Left colon (tissue), 2 donors: Measurements from ENCODE around the gene HLTF. TPM values are rescaled to one million over a fixed set of nuclear protein-coding genes. Genes with fewer than 3 reads are reported as not detected.
A peak's percentile ranks its signal among the peaks of the same experiment; 100 is the strongest.
"Not testable (repeated sequence)": the region's sequence is repeated elsewhere in the genome, so short reads cannot be mapped to it uniquely, and the experiment has no call there.

Experiments
- ATAC-seq: fragments of 200-7000 bp; cut with Tn5 transposase; one replicate; pipeline ENCODE4 v1.9.1; 2020; ENCODE audit warnings: mild to moderate bottlenecking, moderate library complexity
- DNase-seq, 2 donors: peaks; one replicate each; pipeline ENCODE4 v3.0.0-alpha.2; 2020
- intact Hi-C, 2 donors: fragments of 100-400 bp; cut with DNase I in 1 of 2; cut with micrococcal nuclease in 1 of 2; formaldehyde crosslinking; loops; one replicate each; pipeline versions ENCODE4 v1.11.2 to v1.14.0; 2022; cut with DNase I, micrococcal nuclease
- long read RNA-seq: library from polyadenylated mRNA; unstranded; transcript quantifications from one replicate; pipeline ENCODE4 v2.0.0, GENCODE V29; 2021
- total RNA-seq, 2 donors: library from RNA; stranded (reverse); fragmentation: NEBNext Ultra II Directional; extraction: Animal tissue kit (Norgen Biotek cat#: 25700); gene quantifications; one replicate each; pipeline ENCODE4 v1.2.1, GENCODE V29; 2021
- donor health status: DM: no; HTN: no; CAD: no.
- donor health status: DM: yes; HTN: yes; CAD: no.

The HLTF gene
- 10 to 100 TPM; 10.5 to 10.8 TPM for total RNA-seq
- long read RNA-seq, partial matches to known transcripts: 5 of 6 reads
- long read RNA-seq, other reads (novel, unspliced or antisense): 1 of 6 reads

GRCh38 chr3:149086232-149086988 lies at the start of gene HLTF:
HLTF (minus strand) TSS chr3:149086533; CDS start chr3:149086336, 197 bp downstream.
- ATAC-seq (peak; percentile 99), DNase-seq (peak; percentile 91 to 96)
- intact Hi-C loops: no loop called here

- no peak for DNase-seq
- peak; percentile 75 for ATAC-seq
- intact Hi-C loops: no loop called here
Observed at GRCh38 chr3:149134575-149134974, 48.2 kb upstream of the HLTF start.

GRCh38 chr3:149131589-149131988 lies 45.3 kb upstream of the HLTF start:
- no peak for DNase-seq
- intact Hi-C loops: no loop called here
- no peak for ATAC-seq

- DNase-seq (peak; percentile 92 to 97), ATAC-seq (peak; percentile 97)
- intact Hi-C loops: no loop called here
Observed at GRCh38 chr3:149129326-149130205, 43.2 kb upstream of the HLTF start, which contains the start of gene HPS3. HPS3 (plus strand) TSS chr3:149129638; CDS start chr3:149129724, 86 bp downstream.

- DNase-seq (no peak), ATAC-seq (no peak)
- intact Hi-C loops: no loop called here
Observed at GRCh38 chr3:149128821-149129220, 42.5 kb upstream of the HLTF start.

- intact Hi-C loops: no loop called here
- ATAC-seq (no peak), DNase-seq (no peak)
Observed at GRCh38 chr3:149122721-149123578, 36.6 kb upstream of the HLTF start.

GRCh38 chr3:149120051-149120972 lies 34.0 kb upstream of the HLTF start:
- ATAC-seq (peak; percentile 66), DNase-seq (no peak)
- intact Hi-C loops: loop anchor here in 1 of 2 donors (2.0 kb wide), 1 partner anchor 152 kb away; no protein-coding TSS in a partner anchor

- DNase-seq (no peak), ATAC-seq (no peak)
- intact Hi-C loops: loop anchor here (10.0 kb wide), 2 partner anchors 155 to 165 kb away; no protein-coding TSS in a partner anchor
Observed at GRCh38 chr3:149119466-149119865, 33.1 kb upstream of the HLTF start.

GRCh38 chr3:149118724-149119123 lies 32.4 kb upstream of the HLTF start:
- intact Hi-C loops: loop anchor here (10.0 kb wide), 2 partner anchors 156 to 164 kb away; no protein-coding TSS in a partner anchor

GRCh38 chr3:149115114-149115513 lies 28.8 kb upstream of the HLTF start:
- ATAC-seq (no peak), DNase-seq (no peak)
- intact Hi-C loops: loop anchor here (10.0 kb wide), 2 partner anchors 160 kb away; no protein-coding TSS in a partner anchor

More at GRCh38 chr3:149118724-149119123, 32.4 kb upstream of the HLTF start:
- no peak for ATAC-seq
- no peak for DNase-seq

GRCh38 chr3:149114458-149114857 lies 28.1 kb upstream of the HLTF start:
- DNase-seq (no peak), ATAC-seq (no peak)
- intact Hi-C loops: loop anchor here (10.0 kb wide), 2 partner anchors 160 kb away; no protein-coding TSS in a partner anchor

GRCh38 chr3:149104484-149104883 lies 18.2 kb upstream of the HLTF start:
- intact Hi-C loops: no loop called here
- no peak for DNase-seq
- ATAC-seq: no peak

- DNase-seq: no peak
- intact Hi-C loops: no loop called here
- ATAC-seq: no peak
Observed at GRCh38 chr3:149101641-149102040, 15.3 kb upstream of the HLTF start.

GRCh38 chr3:149101154-149101553 lies 14.8 kb upstream of the HLTF start:
- intact Hi-C loops: no loop called here
- DNase-seq (no peak), ATAC-seq (no peak)

GRCh38 chr3:149097987-149098386 lies 11.7 kb upstream of the HLTF start:
- DNase-seq, intact Hi-C loops, ATAC-seq: not testable (repeated sequence)

- intact Hi-C loops: no loop called here
- DNase-seq (no peak), ATAC-seq (no peak)
Observed at GRCh38 chr3:149095487-149095886, 9.2 kb upstream of the HLTF start.

- no peak for DNase-seq
- ATAC-seq: no peak
- intact Hi-C loops: no loop called here
Observed at GRCh38 chr3:149091983-149092382, 5.7 kb upstream of the HLTF start.
